Measurements from ENCODE around the gene HRH2. TPM values are rescaled to one million over a fixed set of nuclear protein-coding genes. Genes with fewer than 3 reads are reported as not detected.

HRH2 gene
- total RNA-seq, 1 experiment from 2014 or later = 3.3 TPM

DNA sequence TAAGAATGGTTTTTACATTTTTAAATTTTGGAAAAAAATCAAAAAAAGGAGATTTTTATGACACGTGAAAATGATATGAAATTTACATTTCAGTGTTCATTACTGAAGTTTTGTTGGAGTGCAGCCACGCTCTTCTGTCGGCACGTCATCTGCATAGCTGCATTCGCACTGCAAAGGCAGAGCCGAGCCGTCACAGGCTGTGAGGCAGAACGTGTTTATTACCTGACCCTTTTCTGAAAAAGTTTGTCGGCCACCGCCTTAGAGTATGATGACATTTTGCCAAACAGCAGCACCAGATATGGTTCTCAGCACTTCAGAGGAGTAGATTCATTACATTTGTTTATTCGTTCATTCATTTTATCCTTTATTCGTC is 24.1 kb downstream of the HRH2 start:
- no peak overlapping the region for H3K56ac ChIP-seq (ENCODE audit: insufficient read length, low read depth, low read length)
- no peak overlapping the region for H3K23ac ChIP-seq (ENCODE audit: insufficient read length, low read depth, low read length)
- H2BK12ac ChIP-seq (ENCODE audit: insufficient read length, low read depth, low read length) = no peak overlapping the region
- Mint-ChIP-seq H3K27ac (no peak overlapping the region; a peak in 1 of 7 replicates), H3K4me3 (no peak overlapping the region), H3K36me3 (ENCODE audit: insufficient read depth in 1 of 3, low read depth in 3 of 3) (peaks cover 14 to 15% (median 14%) of the 10 kb centered on the region in 3 experiments; a peak in 6 of 7 replicates), H3K9me3 (no peaks in the 10 kb centered on the region), H3K27me3 (ENCODE audit: low read depth) (peaks cover 2% of the 10 kb centered on the region), H3K4me1 (peaks cover 4 to 26% of the 10 kb centered on the region in 2 experiments; a peak in 3 of 4 replicates)
- no peak overlapping the region for H2BK120ac ChIP-seq (ENCODE audit: low read depth, low read length, poor library complexity, severe bottlenecking)
- H3K14ac ChIP-seq (ENCODE audit: insufficient read depth, low read length) = no peak overlapping the region
- TF ChIP-seq, protein P1, sequence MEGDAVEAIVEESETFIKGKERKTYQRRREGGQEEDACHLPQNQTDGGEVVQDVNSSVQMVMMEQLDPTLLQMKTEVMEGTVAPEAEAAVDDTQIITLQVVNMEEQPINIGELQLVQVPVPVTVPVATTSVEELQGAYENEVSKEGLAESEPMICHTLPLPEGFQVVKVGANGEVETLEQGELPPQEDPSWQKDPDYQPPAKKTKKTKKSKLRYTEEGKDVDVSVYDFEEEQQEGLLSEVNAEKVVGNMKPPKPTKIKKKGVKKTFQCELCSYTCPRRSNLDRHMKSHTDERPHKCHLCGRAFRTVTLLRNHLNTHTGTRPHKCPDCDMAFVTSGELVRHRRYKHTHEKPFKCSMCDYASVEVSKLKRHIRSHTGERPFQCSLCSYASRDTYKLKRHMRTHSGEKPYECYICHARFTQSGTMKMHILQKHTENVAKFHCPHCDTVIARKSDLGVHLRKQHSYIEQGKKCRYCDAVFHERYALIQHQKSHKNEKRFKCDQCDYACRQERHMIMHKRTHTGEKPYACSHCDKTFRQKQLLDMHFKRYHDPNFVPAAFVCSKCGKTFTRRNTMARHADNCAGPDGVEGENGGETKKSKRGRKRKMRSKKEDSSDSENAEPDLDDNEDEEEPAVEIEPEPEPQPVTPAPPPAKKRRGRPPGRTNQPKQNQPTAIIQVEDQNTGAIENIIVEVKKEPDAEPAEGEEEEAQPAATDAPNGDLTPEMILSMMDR (conservative IDR thresholded peaks at IDR 0.05) = no peak
- no peak overlapping the region for H3K9ac ChIP-seq (ENCODE audit: extremely low read depth, insufficient read length, low read length)
- no peak overlapping the region for H3K18ac ChIP-seq (ENCODE audit: insufficient read length, low read depth, low read length)
- no peaks in the 10 kb centered on the region for H3K79me1 ChIP-seq (ENCODE audit: insufficient read depth, low read depth, low read length, poor library complexity, severe bottlenecking)
- H3K79me2 ChIP-seq (ENCODE audit: insufficient read depth, low read length) = no peaks in the 10 kb centered on the region
- H4K8ac ChIP-seq (replicated peaks; ENCODE audit: insufficient read length, low read depth, low read length) = no peak overlapping the region
- H3K4ac ChIP-seq (ENCODE audit: low read depth, low read length) = no peak overlapping the region
- no peak overlapping the region for H2AK5ac ChIP-seq (ENCODE audit: insufficient read length, low read length)
- no CpG with 5 or more reads among the region's 12 CpGs for WGBS (ENCODE audit: extremely low coverage, insufficient read length, low lambda C conversion rate)
- no peaks in the 10 kb centered on the region for H3K23me2 ChIP-seq (ENCODE audit: insufficient read length, low read depth, low read length, poor library complexity, severe bottlenecking)
- H3K4me2 ChIP-seq (ENCODE audit: insufficient read depth, insufficient read length, low read length) = no peak overlapping the region
- H3K9me3 ChIP-seq (ENCODE audit: control insufficient read depth, low read depth, low read length) = no peaks in the 10 kb centered on the region
- no peaks in the 10 kb centered on the region for H4K20me1 ChIP-seq (ENCODE audit: control insufficient read depth, insufficient read depth, insufficient read length)
- H2AFZ ChIP-seq (ENCODE audit: low read length) = no peak overlapping the region
- no peaks in the 10 kb centered on the region for H3K27me3 ChIP-seq (ENCODE audit: insufficient read depth, low read length)
- H4K91ac ChIP-seq (ENCODE audit: insufficient read length, low read depth, low read length) = no peak overlapping the region
- no peak overlapping the region for H2BK20ac ChIP-seq (ENCODE audit: low read depth, low read length, poor library complexity, severe bottlenecking)
- no peak overlapping the region for H2BK5ac ChIP-seq (ENCODE audit: insufficient read length, low read length)
- peaks cover 5% of the 10 kb centered on the region; the same call in 1 of the 2 replicates for H3K4me1 ChIP-seq (ENCODE audit: insufficient read depth, low read length)
- no peak overlapping the region for H3K27ac ChIP-seq (ENCODE audit: insufficient read length, low read depth, low read length)
- H2BK15ac ChIP-seq (ENCODE audit: low read depth, low read length) = no peak overlapping the region
- no peak overlapping the region for H3T11ph ChIP-seq (ENCODE audit: low read length)
- no peak for DNase-seq
- no peak overlapping the region for H4K5ac ChIP-seq (ENCODE audit: insufficient read length, low read depth, low read length)
